Muscle layer of duodenum (tissue), 2 donors: ENCODE measurements around the gene S100B.

Source experiments
- H3K27ac ChIP-seq: one replicate; pipeline ENCODE4 v1.7.0; 2013; ENCODE audit warnings: mild to moderate bottlenecking, low read length
- H3K27me3 ChIP-seq: one replicate; pipeline ENCODE4 v1.7.0; 2013; ENCODE audit warnings: low read depth, mild to moderate bottlenecking, control low read depth, low read length
- H3K36me3 ChIP-seq, 2 donors: one replicate each; pipeline ENCODE4 v1.7.0; 2013; ENCODE audit warnings: low read length in 2 of 2, control low read depth in 1 of 2, mild to moderate bottlenecking in 1 of 2; ENCODE audit not compliant: insufficient read depth in 2 of 2, control insufficient read depth in 1 of 2
- H3K4me1 ChIP-seq, 2 donors: one replicate each; pipeline ENCODE4 v1.7.0; 2013; ENCODE audit warnings: low read length in 2 of 2, mild to moderate bottlenecking in 2 of 2, control low read depth in 1 of 2, moderate library complexity in 1 of 2; ENCODE audit not compliant: insufficient read depth in 2 of 2, control insufficient read depth in 1 of 2
- H3K4me3 ChIP-seq, 2 donors: one replicate each; pipeline ENCODE4 v1.7.0; 2013; ENCODE audit warnings: low read length in 2 of 2, low read depth in 1 of 2, mild to moderate bottlenecking in 1 of 2
- H3K9me3 ChIP-seq, 2 donors: one replicate each; pipeline ENCODE4 v1.7.0; 2013; ENCODE audit warnings: low read length in 2 of 2, control low read depth in 1 of 2, mild to moderate bottlenecking in 1 of 2; ENCODE audit not compliant: control insufficient read depth in 1 of 2
- donor health status: healthy.

The S100B gene

GRCh38 chr21:46557469-46557868 is 47.4 kb downstream of the S100B start:
- Histone ChIP-seq H3K9me3 (no peaks in the 10 kb centered on the region), H3K4me1 (no peaks in the 10 kb centered on the region), H3K4me3 (no peak overlapping the region), H3K27me3 (no peaks in the 10 kb centered on the region), H3K27ac (no peak overlapping the region), H3K36me3 (peaks cover 34 to 90% of the 10 kb centered on the region in 2 donors)

GRCh38 chr21:46556802-46557201 is 48.1 kb downstream of the S100B start:
- Histone ChIP-seq H3K27me3 (no peaks in the 10 kb centered on the region), H3K4me1 (no peaks in the 10 kb centered on the region), H3K36me3 (peaks cover 29 to 84% of the 10 kb centered on the region in 2 donors), H3K27ac (no peak overlapping the region), H3K9me3 (no peaks in the 10 kb centered on the region), H3K4me3 (no peak overlapping the region)

DNA sequence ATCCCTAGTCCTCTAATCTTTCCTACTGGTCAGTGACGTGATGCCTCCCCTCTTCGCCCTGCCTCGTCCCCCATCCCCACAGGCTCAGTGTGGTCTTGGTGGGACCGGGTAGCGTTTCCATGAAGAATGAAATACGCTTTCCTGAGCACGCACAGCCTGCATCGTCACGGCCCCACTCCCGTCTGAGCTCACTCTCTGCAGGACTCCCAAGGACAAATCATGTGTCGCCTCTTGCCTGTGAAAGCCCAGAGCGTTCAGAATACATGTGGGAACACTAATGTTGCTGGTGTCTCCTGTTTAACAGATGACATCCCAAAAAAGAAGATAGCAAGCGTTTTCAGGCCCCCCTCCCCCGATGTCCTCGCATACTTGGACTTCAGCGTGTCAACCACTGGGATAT is 49.2 kb downstream of the S100B start:
- Histone ChIP-seq H3K4me1 (no peaks in the 10 kb centered on the region), H3K9me3 (no peaks in the 10 kb centered on the region), H3K36me3 (peaks cover 24 to 85% of the 10 kb centered on the region in 2 donors), H3K27ac (no peak overlapping the region), H3K27me3 (no peaks in the 10 kb centered on the region), H3K4me3 (no peak overlapping the region)

GRCh38 chr21:46555225-46555617 is 49.7 kb downstream of the S100B start:
- H3K9me3 ChIP-seq: no peaks in the 10 kb centered on the region
- H3K4me1 ChIP-seq: no peaks in the 10 kb centered on the region
- peaks cover 21 to 85% of the 10 kb centered on the region in 2 donors for H3K36me3 ChIP-seq
- no peak overlapping the region for H3K4me3 ChIP-seq
- no peak overlapping the region for H3K27ac ChIP-seq
- no peaks in the 10 kb centered on the region for H3K27me3 ChIP-seq

GRCh38 chr21:46554431-46555224 is 50.3 kb downstream of the S100B start:
- Histone ChIP-seq H3K9me3 (no peaks in the 10 kb centered on the region), H3K27me3 (no peaks in the 10 kb centered on the region), H3K4me1 (no peaks in the 10 kb centered on the region), H3K27ac (no peak overlapping the region), H3K4me3 (no peak overlapping the region), H3K36me3 (peaks cover 18 to 85% of the 10 kb centered on the region in 2 donors)

DNA sequence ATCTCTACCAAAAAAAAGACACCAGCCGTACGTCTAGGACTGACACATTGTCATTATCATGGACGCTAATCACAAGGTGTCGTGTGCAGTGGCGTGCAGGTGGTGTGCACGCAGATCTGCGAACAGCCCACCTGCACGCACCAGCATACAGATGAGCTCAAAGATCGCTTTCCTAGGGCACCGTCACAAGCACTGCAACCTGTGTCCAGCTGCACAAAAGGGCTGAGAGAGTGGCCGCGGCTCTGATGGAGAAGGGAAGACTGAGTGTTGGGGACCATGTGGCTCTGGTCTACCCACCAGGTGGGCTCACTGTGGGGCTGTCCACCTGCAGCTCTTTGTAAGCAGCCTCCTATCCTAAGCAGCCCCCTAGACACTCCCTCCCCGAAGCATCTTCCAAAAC is 50.9 kb downstream of the S100B start:
- Histone ChIP-seq H3K27me3 (no peaks in the 10 kb centered on the region), H3K4me3 (no peak overlapping the region), H3K9me3 (no peaks in the 10 kb centered on the region), H3K27ac (no peak overlapping the region), H3K36me3 (peaks cover 18 to 81% of the 10 kb centered on the region in 2 donors), H3K4me1 (no peaks in the 10 kb centered on the region)

GRCh38 chr21:46552865-46553379 is 52.0 kb downstream of the S100B start:
- Histone ChIP-seq H3K4me1 (no peaks in the 10 kb centered on the region), H3K27ac (no peak overlapping the region), H3K9me3 (no peaks in the 10 kb centered on the region), H3K4me3 (no peak overlapping the region), H3K36me3 (peaks cover 23 to 82% of the 10 kb centered on the region in 2 donors), H3K27me3 (no peaks in the 10 kb centered on the region)

GRCh38 chr21:46552274-46552673 is 52.6 kb downstream of the S100B start:
- no peaks in the 10 kb centered on the region for H3K27me3 ChIP-seq
- H3K27ac ChIP-seq: no peak overlapping the region
- no peaks in the 10 kb centered on the region for H3K9me3 ChIP-seq
- peaks cover 21 to 79% of the 10 kb centered on the region in 2 donors for H3K36me3 ChIP-seq
- no peak overlapping the region for H3K4me3 ChIP-seq
- H3K4me1 ChIP-seq: no peaks in the 10 kb centered on the region

DNA sequence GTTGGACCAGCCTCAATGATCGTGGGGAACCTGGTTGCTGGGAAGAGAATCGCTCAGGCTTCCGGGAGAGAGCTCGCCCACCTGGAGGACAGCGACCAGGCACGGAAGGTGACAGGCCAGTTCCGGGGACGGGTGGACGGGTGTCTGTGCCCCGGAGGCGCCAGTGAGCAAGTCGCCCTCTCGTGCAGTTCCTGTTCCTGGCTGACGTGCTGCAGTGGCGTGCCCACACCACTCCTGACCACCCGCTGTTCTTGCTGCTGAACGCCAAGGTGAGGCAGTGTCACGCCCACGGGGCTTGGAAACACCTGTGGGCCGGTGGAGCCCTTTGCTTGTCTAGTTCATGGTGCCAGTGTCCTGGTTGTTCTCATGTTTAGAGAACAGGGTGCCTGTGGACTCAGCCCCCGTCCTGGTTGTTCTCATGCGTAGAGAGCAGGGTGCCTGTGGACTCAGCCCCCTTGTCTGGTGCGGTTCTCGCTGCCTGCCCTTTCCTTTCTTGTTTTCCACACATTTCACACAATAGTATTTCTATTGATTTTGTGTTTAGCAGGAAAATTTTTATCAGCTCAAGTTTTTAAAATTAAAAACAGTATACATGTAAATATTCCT is 53.1 kb downstream of the S100B start:
- Histone ChIP-seq H3K4me1 (no peaks in the 10 kb centered on the region), H3K9me3 (no peaks in the 10 kb centered on the region), H3K4me3 (no peak overlapping the region), H3K27me3 (no peaks in the 10 kb centered on the region), H3K27ac (peak overlapping the region; percentile 11), H3K36me3 (peaks cover 21 to 79% of the 10 kb centered on the region in 2 donors)

GRCh38 chr21:46550116-46550941 is 54.6 kb downstream of the S100B start:
- no peaks in the 10 kb centered on the region for H3K27me3 ChIP-seq
- H3K9me3 ChIP-seq: no peaks in the 10 kb centered on the region
- no peaks in the 10 kb centered on the region for H3K4me1 ChIP-seq
- no peak overlapping the region for H3K27ac ChIP-seq
- H3K4me3 ChIP-seq: no peak overlapping the region
- H3K36me3 ChIP-seq: peaks cover 23 to 84% of the 10 kb centered on the region in 2 donors

GRCh38 chr21:46549650-46550049 is 55.2 kb downstream of the S100B start:
- Histone ChIP-seq H3K36me3 (peaks cover 28 to 82% of the 10 kb centered on the region in 2 donors), H3K4me3 (no peak overlapping the region), H3K27me3 (no peaks in the 10 kb centered on the region), H3K4me1 (no peaks in the 10 kb centered on the region), H3K27ac (no peak overlapping the region), H3K9me3 (no peaks in the 10 kb centered on the region)
